Measurements from ENCODE around the gene IQCH.

The IQCH gene

DNA sequence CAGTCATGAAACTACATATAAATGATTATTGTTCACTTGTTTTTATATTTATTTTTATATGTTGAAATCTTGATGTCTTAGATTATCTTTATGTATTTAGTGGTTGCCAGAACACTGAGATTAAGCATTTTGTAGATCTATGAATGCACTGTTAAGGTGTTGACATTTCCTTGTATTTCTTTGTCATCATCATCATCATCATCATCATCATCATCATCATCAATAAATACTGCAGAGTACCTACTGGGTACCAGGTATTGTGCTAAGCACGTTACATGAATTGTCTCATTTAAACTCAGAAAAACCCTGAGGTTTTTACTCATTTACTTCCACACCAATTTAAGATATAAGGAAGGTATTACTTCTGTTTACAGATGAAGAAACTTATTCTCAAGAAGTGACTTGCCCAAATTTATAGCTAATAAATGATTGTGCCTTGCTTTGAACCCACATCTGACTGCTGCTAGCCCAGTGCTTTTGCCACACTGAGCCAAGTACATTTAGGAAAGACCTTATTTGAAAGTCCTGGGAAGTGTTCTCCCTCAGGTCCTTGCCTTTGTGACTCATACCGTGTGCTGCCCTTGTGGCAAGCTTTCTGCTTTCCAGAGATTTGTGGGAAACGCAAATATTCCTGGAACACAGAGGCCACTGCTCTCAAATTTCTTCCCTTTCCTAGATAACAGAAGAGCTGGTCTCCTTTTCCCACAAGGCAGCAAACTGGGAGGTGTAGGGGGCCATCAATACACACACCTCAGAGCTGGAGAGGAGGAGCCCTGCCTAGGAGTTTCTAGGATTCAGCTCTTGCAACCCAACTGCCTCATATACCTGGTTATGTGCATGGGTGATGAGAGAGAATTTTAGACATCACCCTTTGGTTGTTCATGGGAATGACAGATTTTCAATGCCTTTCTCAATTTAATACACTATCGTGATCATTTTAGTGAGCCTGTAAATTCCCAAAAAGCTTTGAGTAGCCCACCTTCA lies 150.9 kb downstream of the IQCH start:
- H3K27me3 ChIP-seq (ENCODE audit: insufficient read depth, low read length) = no peaks in the 10 kb centered on the region
- H3K9me3 ChIP-seq (ENCODE audit: low read length) = no peaks in the 10 kb centered on the region
- no peak overlapping the region for H2AFZ ChIP-seq (ENCODE audit: low read depth, low read length)
- peaks cover 31% of the 10 kb centered on the region for H3K4me1 ChIP-seq (ENCODE audit: insufficient read depth, low read length)
- H3K4me3 ChIP-seq (ENCODE audit: low read length) = no peak overlapping the region
- H3K36me3 ChIP-seq (ENCODE audit: insufficient read depth, low read length) = no peaks in the 10 kb centered on the region

DNA sequence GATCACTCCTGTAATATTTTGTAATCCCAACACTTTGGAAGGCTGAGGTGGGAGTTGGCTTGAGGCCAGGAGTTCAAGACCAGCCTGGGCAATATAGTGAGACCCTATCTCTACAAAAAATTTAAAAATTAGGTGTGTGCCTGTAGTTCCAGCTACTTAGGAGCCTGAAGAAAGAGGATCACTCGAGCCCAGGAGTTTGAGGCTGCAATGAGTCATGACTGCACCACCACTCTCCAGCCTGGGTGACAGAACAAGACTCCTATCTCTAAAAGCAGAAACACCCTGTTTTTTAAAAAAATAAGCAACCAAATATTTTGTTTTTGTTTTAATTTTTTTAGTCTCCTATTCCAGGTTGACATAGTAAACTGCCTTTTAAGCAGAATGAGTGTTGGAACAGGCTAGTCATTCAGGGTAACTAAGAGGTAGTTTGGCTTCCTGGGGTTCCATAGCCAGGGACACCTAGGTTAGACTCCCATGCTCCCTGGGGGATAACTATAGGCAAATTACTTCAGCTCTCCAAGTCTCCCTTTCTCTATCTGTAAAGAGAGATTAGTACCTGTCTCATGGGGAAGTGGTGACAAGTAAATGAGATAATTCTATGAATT lies 151.8 kb downstream of the IQCH start:
- Histone ChIP-seq H3K4me1 (ENCODE audit: insufficient read depth, low read length) (peaks cover 28% of the 10 kb centered on the region), H3K4me3 (ENCODE audit: low read length) (no peak overlapping the region), H3K27me3 (ENCODE audit: insufficient read depth, low read length) (no peaks in the 10 kb centered on the region), H2AFZ (ENCODE audit: low read depth, low read length) (no peak overlapping the region), H3K36me3 (ENCODE audit: insufficient read depth, low read length) (no peaks in the 10 kb centered on the region), H3K9me3 (ENCODE audit: low read length) (no peaks in the 10 kb centered on the region)

DNA sequence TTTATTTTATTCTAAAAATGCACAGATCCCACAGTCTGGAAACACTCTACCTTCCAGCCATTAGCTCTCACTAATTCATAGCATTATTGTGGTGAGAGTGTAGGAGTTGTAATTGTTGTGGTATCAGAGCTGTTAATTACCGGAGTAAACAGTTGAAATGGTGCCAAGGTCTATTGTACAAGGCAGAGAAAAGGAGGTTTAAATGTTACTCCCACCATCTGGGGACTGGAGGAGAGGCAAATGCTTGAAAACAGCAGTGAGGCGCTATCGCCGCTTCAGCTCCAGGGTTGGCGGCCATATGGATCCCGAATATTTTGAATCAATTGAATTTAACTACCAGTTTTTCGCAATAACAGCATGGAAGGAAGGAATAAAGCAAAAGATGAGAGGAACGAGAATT lies 153.2 kb downstream of the IQCH start:
- Histone ChIP-seq H3K4me3 (ENCODE audit: low read length) (no peak overlapping the region), H3K4me1 (ENCODE audit: insufficient read depth, low read length) (peaks cover 18% of the 10 kb centered on the region), H3K36me3 (ENCODE audit: insufficient read depth, low read length) (no peaks in the 10 kb centered on the region), H3K27me3 (ENCODE audit: insufficient read depth, low read length) (no peaks in the 10 kb centered on the region), H3K9me3 (ENCODE audit: low read length) (no peaks in the 10 kb centered on the region), H2AFZ (ENCODE audit: low read depth, low read length) (no peak overlapping the region)

DNA sequence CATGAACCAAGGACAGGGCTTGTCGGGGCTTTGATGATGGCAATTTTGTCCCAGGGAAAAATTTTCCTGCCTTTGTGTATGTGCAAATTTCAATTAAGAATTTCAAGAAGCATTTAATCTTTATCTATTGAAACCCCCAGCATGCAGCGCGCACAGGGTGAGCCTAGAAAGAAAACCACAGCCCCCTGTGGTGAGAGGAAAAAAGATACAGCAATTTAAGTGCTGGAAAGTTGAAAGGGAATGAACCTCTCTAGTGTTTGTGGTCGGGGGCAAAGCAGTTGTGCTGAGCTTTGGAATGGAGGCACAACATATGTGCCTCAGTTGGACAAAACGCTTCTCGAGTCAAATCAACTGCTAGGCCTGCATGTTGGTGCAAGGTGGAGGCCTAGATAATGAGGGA lies 154.6 kb downstream of the IQCH start:
- Histone ChIP-seq H3K9me3 (ENCODE audit: low read length) (no peaks in the 10 kb centered on the region), H3K4me1 (ENCODE audit: insufficient read depth, low read length) (peaks cover 9% of the 10 kb centered on the region), H3K36me3 (ENCODE audit: insufficient read depth, low read length) (no peaks in the 10 kb centered on the region), H3K4me3 (ENCODE audit: low read length) (no peak overlapping the region), H3K27me3 (ENCODE audit: insufficient read depth, low read length) (no peaks in the 10 kb centered on the region), H2AFZ (ENCODE audit: low read depth, low read length) (no peak overlapping the region)

DNA sequence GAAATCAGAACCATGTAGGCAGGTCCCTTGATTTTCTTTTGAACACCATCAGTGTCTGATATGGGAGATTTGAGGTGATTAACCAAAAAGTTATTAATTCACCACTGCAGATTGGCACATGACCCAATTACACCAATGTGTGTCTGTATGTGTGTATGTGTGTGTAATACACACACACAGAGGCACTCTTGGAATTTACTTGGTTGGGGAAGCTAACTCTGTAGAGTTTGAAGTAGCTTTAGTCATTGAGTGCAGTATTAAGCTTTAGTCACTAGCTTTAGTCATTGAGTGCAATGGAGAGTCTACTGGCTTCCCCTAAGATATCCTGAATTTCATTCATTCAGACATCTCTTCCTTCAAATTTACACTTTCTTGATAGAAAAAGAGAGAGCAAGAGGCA lies 156.9 kb downstream of the IQCH start:
- Histone ChIP-seq H3K36me3 (ENCODE audit: insufficient read depth, low read length) (no peaks in the 10 kb centered on the region), H3K4me1 (ENCODE audit: insufficient read depth, low read length) (peaks cover 11% of the 10 kb centered on the region), H3K27me3 (ENCODE audit: insufficient read depth, low read length) (no peaks in the 10 kb centered on the region), H3K4me3 (ENCODE audit: low read length) (no peak overlapping the region), H3K9me3 (ENCODE audit: low read length) (no peaks in the 10 kb centered on the region), H2AFZ (ENCODE audit: low read depth, low read length) (no peak overlapping the region)

DNA sequence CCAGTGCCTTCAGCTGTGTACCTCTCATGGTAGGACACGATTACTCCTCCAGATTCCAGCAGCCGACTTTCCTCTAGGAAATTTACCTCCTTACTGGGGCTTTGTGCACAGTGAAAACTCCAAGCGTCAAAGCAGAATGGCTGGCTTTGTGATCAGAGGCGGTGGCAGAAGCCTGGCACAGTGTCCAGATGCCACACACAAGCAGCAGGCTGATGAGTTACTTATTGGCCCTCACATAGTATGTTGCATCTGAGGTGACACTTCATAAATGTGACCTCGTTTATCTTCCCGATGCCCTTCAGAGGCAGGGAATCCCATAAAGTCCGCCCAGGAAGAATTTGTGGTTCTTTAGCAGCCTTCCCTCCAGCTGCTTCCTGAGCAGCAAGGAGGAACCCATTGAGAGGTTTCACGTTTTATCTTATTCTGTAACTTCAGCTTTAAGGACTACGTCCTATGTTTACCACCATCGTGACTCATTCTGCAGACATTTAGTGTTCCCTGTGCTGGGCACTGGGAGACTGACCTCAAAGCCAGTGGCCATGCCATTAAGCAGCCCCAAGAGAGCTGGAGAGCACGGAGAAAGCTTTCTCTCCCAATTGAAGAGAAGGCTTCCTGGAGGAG lies 159.3 kb downstream of the IQCH start:
- no peaks in the 10 kb centered on the region for H3K36me3 ChIP-seq (ENCODE audit: insufficient read depth, low read length)
- no peak overlapping the region for H3K4me3 ChIP-seq (ENCODE audit: low read length)
- H3K9me3 ChIP-seq (ENCODE audit: low read length) = no peaks in the 10 kb centered on the region
- H3K4me1 ChIP-seq (ENCODE audit: insufficient read depth, low read length) = peaks cover 10% of the 10 kb centered on the region
- H3K27me3 ChIP-seq (ENCODE audit: insufficient read depth, low read length) = no peaks in the 10 kb centered on the region
- no peak overlapping the region for H2AFZ ChIP-seq (ENCODE audit: low read depth, low read length)

DNA sequence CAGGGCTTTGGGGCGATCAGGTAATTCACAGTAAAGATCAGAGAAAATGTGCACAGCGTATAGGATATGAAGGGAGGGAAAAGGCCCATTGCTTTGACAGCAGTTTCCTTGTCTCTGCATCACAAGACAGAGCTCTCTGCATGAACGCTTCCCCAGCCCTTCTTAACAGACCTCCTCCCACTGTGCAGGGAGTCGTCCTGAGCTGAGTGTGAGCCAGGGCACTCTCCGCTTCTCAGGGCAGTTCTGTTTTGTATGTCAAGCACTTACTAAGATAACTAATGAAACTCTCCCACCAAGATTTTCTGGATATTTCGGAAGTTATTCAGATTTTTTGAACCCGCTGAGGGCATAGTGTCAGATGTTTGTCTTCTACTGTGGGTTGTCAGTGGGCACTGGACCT lies 160.6 kb downstream of the IQCH start:
- H3K27me3 ChIP-seq (ENCODE audit: insufficient read depth, low read length) = no peaks in the 10 kb centered on the region
- no peak overlapping the region for H2AFZ ChIP-seq (ENCODE audit: low read depth, low read length)
- H3K4me3 ChIP-seq (ENCODE audit: low read length) = no peak overlapping the region
- H3K9me3 ChIP-seq (ENCODE audit: low read length) = no peaks in the 10 kb centered on the region
- no peaks in the 10 kb centered on the region for H3K36me3 ChIP-seq (ENCODE audit: insufficient read depth, low read length)
- H3K4me1 ChIP-seq (ENCODE audit: insufficient read depth, low read length) = peaks cover 3% of the 10 kb centered on the region

DNA sequence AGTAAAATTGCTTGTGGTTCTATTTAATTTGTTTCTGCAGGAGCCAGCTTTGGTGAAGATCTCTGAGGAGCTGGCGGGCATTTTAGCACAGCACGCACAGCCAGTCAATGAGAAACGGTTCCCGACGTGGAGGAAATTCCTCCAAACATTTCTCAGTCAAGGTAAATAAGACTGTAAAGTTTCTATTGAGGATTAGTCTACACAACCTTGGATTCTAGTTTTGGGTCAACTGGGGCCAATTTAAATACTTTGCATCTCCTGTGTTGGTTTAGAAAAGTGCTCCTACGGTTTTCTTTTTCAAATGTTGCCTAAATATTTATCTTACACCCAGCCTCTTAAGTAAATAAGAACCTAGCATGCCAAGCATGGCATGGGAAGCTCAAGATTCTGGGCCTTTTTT lies 162.3 kb downstream of the IQCH start:
- no peak overlapping the region for H2AFZ ChIP-seq (ENCODE audit: low read depth, low read length)
- H3K9me3 ChIP-seq (ENCODE audit: low read length) = no peaks in the 10 kb centered on the region
- H3K36me3 ChIP-seq (ENCODE audit: insufficient read depth, low read length) = no peaks in the 10 kb centered on the region
- H3K4me3 ChIP-seq (ENCODE audit: low read length) = no peak overlapping the region
- peaks cover 3% of the 10 kb centered on the region for H3K4me1 ChIP-seq (ENCODE audit: insufficient read depth, low read length)
- H3K27me3 ChIP-seq (ENCODE audit: insufficient read depth, low read length) = no peaks in the 10 kb centered on the region

DNA sequence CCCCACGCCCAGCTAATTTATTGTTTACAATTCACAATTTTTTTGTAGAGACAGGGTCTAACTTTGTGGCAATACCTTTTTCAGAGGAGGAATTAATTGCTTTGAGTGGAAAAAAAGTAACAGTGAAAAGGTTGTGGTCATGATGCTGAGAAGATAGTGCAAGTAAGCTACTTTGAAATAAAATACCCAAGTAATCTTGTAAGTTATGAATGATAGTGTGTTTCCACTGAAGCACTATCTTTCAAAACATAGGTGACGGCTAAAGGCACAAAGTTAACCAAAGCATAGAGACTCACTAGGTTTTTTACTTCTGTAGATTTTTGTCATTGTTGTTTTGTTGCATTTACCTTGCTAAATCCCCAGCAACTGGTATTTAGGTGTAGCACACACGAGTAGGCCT lies 165.1 kb downstream of the IQCH start:
- Histone ChIP-seq H3K4me1 (ENCODE audit: insufficient read depth, low read length) (peaks cover 3% of the 10 kb centered on the region), H3K4me3 (ENCODE audit: low read length) (no peak overlapping the region), H3K9me3 (ENCODE audit: low read length) (no peaks in the 10 kb centered on the region), H2AFZ (ENCODE audit: low read depth, low read length) (no peak overlapping the region), H3K36me3 (ENCODE audit: insufficient read depth, low read length) (no peaks in the 10 kb centered on the region), H3K27me3 (ENCODE audit: insufficient read depth, low read length) (no peaks in the 10 kb centered on the region)

DNA sequence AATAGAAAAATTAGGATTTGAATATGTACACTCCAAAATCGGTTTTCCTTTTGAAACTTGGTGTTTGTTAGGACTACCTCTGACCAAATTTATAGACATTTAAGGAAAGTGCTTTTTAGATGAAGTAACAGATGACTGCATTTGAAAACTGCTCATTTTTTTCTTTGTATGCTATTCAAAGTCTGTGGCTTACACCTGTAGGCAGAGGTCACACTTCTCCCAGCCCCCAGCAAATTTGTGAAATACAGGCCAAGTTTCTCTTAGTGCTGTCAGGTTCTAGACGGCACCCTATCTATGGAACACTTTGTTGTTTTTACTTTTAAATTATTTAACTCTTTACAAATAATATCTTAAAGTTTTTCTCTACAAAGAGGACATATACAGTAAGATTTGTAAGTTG lies 165.6 kb downstream of the IQCH start:
- Histone ChIP-seq H3K36me3 (ENCODE audit: insufficient read depth, low read length) (no peaks in the 10 kb centered on the region), H3K4me1 (ENCODE audit: insufficient read depth, low read length) (no peaks in the 10 kb centered on the region), H3K27me3 (ENCODE audit: insufficient read depth, low read length) (no peaks in the 10 kb centered on the region), H3K4me3 (ENCODE audit: low read length) (no peak overlapping the region), H3K9me3 (ENCODE audit: low read length) (no peaks in the 10 kb centered on the region), H2AFZ (ENCODE audit: low read depth, low read length) (no peak overlapping the region)

DNA sequence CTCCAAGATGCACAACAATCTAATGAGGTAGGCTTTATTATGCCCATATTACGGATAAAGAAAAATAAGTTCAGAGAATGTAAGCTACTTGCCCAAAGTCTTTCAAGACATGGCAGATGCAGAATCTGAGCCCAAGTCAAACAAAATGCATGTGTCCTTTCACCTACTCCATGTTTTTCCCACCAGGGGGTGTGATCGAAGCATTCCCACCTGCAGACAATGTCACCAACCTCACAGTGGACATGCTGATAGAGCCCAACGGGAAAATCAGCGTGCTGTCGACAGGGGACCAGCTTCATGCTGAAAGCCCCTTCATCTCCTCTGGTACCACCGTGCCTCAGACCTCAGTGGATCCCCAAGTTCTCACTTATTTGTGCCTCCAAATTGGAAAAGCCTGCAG lies 166.5 kb downstream of the IQCH start:
- no peaks in the 10 kb centered on the region for H3K9me3 ChIP-seq (ENCODE audit: low read length)
- H2AFZ ChIP-seq (ENCODE audit: low read depth, low read length) = no peak overlapping the region
- H3K36me3 ChIP-seq (ENCODE audit: insufficient read depth, low read length) = no peaks in the 10 kb centered on the region
- no peak overlapping the region for H3K4me3 ChIP-seq (ENCODE audit: low read length)
- H3K4me1 ChIP-seq (ENCODE audit: insufficient read depth, low read length) = no peaks in the 10 kb centered on the region
- no peaks in the 10 kb centered on the region for H3K27me3 ChIP-seq (ENCODE audit: insufficient read depth, low read length)

DNA sequence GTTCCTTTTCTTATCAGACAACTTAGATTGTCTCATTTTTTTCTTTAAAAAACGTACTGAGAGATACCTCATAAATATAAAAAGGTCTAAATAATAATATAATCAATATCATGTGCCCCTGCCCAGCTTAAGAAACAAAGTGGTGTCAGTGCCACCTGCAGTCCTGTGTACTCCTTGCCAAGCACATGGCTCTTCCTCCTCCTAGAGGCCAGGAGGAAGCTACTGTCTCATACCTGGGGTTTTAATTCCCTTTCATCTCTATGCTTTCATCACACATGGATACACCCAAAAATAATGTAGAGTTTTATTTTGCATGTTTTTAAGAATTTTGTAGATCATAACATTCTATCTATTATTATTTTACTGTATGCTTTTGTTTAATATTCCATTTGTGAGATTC lies 167.7 kb downstream of the IQCH start:
- H2AFZ ChIP-seq (ENCODE audit: low read depth, low read length) = no peak overlapping the region
- no peaks in the 10 kb centered on the region for H3K27me3 ChIP-seq (ENCODE audit: insufficient read depth, low read length)
- no peaks in the 10 kb centered on the region for H3K9me3 ChIP-seq (ENCODE audit: low read length)
- no peaks in the 10 kb centered on the region for H3K36me3 ChIP-seq (ENCODE audit: insufficient read depth, low read length)
- H3K4me3 ChIP-seq (ENCODE audit: low read length) = no peak overlapping the region
- no peaks in the 10 kb centered on the region for H3K4me1 ChIP-seq (ENCODE audit: insufficient read depth, low read length)

DNA sequence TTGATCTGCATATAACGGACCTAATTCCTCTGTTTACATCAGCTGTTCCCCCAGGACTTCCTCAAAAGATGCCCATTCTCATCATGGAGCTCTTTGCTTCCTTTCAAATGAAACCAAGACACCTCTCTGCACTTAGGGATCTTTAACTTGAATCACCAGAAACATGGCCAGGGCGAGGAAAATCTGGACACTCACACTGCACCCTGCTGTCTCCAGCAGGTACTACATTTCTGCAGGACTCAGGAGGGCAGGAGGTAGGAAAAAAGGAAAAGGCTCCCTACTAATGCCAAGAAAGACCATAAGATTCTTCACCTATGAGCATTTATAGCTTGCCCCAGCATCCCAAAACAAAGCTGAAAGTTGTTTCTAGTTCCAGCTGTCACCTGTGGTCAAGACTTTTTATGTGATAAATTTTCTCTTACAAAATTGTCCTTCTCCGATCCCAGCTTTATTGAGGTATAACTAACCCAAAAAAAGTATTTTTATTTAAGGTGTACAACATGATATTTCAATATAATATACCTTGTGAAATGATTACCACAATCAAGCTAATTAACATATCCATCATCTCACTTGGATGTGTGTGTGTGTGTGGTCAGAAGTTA lies 179.0 kb downstream of the IQCH start:
- Histone ChIP-seq H3K4me3 (ENCODE audit: low read length) (no peak overlapping the region), H3K27me3 (ENCODE audit: insufficient read depth, low read length) (no peaks in the 10 kb centered on the region), H3K36me3 (ENCODE audit: insufficient read depth, low read length) (no peaks in the 10 kb centered on the region), H2AFZ (ENCODE audit: low read depth, low read length) (no peak overlapping the region), H3K9me3 (ENCODE audit: low read length) (no peaks in the 10 kb centered on the region), H3K4me1 (ENCODE audit: insufficient read depth, low read length) (no peaks in the 10 kb centered on the region)

Data from neuron (in vitro differentiated cells).